ENCODE results near the gene MCF2L2. TPM values are rescaled to one million over a fixed set of nuclear protein-coding genes. Genes with fewer than 3 reads are reported as not detected.

MCF2L2 gene
- total and polyA plus RNA-seq, 2 of the 13 experiments (the other 11 are each of a cell fraction or from before 2014, with no cell fraction given): not detected

DNA sequence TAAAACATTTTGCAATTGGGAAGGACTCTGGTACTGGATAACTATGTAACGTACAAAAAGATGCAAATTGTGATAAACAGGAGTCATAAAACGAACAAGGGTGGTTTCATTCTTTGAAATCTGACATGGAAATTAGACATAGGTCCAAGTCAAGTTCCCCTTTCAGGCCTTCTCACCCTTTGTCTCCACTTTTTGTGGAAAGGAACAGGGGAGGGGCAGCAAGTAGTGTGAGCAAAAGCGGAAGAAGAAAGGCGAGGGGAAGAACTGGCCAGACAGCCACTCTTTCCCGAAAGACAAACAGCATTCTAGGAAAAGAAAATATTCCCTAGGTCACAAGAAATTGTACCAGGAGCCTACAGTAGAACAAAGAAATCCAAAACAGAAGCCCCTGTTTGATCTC lies 52.6 kb downstream of the MCF2L2 start:
- in situ Hi-C loops (cut with HindIII; ENCODE audit: extremely low pct_ligation_motif_present, low pct_unique_long_range_greater_than_20kb): no loop called here

More for the DNA sequence above, 52.6 kb downstream of the MCF2L2 start:
- Histone ChIP-seq H3K9me3 (ENCODE audit: low read length) (no peaks in the 10 kb centered on the region), H3K4me1 (ENCODE audit: insufficient read depth, low read length) (no peaks in the 10 kb centered on the region), H3K27me3 (ENCODE audit: control insufficient read depth in 1 of 2, insufficient read depth in 2 of 2, low read length in 2 of 2) (peaks cover 2 to 45% of the 10 kb centered on the region in 2 experiments), H3K4me2 (ENCODE audit: low read depth, low read length) (no peak overlapping the region), H3K27ac (ENCODE audit: extremely low read length, insufficient read depth, low read length) (no peak overlapping the region), H2AFZ (ENCODE audit: low read length) (no peak overlapping the region), H3K36me3 (replicated peaks in 1 of 2; ENCODE audit: control insufficient read depth in 1 of 2, insufficient read depth in 2 of 2, low read length in 2 of 2) (no peaks in the 10 kb centered on the region), H4K20me1 (ENCODE audit: insufficient read depth, low read length) (no peaks in the 10 kb centered on the region), H3K79me2 (ENCODE audit: insufficient read depth, low read length) (no peaks in the 10 kb centered on the region), H3K9ac (ENCODE audit: insufficient read depth, low read depth, low read length) (no peak overlapping the region), H3K4me3 (replicated peaks in 1 of 3; ENCODE audit: insufficient read depth in 1 of 3, low read depth in 2 of 3, low read length in 3 of 3) (no peak overlapping the region)
- TF ChIP-seq GABPA (IDR thresholded peaks at IDR 0.05; ENCODE audit: low read depth, low read length): no peak
- no peak for TF ChIP-seq GABPA (CRISPR knock-in tag; IDR thresholded peaks at IDR 0.05; ENCODE audit: low read depth)
- TF ChIP-seq ZSCAN30 (CRISPR knock-in tag; IDR thresholded peaks at IDR 0.05): no peak
- no peak for TF ChIP-seq ZNF552 (CRISPR knock-in tag; IDR thresholded peaks at IDR 0.05; ENCODE audit: borderline replicate concordance)
- no peak for TF ChIP-seq FOXJ3 (CRISPR knock-in tag; IDR thresholded peaks at IDR 0.05; ENCODE audit: borderline replicate concordance)
- TF ChIP-seq, protein P1, sequence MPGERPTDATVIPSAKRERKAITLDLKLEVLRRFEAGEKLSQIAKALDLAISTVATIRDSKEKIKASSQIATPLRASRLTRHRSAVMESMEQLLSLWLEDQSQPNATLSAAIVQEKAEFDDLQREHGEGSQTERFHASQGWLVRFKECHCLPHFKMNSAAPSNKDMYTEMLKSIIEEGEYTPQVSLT (CRISPR knock-in tag; IDR thresholded peaks at IDR 0.05; ENCODE audit: borderline replicate concordance, low read depth): no peak
- no peak for TF ChIP-seq PCBP1 (IDR thresholded peaks at IDR 0.05; ENCODE audit: borderline replicate concordance, low read depth, low read length)
- TF ChIP-seq REXO4 (CRISPR knock-in tag; IDR thresholded peaks at IDR 0.05; ENCODE audit: borderline replicate concordance): no peak
- TF ChIP-seq, protein P2, sequence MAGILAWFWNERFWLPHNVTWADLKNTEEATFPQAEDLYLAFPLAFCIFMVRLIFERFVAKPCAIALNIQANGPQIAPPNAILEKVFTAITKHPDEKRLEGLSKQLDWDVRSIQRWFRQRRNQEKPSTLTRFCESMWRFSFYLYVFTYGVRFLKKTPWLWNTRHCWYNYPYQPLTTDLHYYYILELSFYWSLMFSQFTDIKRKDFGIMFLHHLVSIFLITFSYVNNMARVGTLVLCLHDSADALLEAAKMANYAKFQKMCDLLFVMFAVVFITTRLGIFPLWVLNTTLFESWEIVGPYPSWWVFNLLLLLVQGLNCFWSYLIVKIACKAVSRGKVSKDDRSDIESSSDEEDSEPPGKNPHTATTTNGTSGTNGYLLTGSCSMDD (CRISPR knock-in tag; IDR thresholded peaks at IDR 0.05): no peak
- TF ChIP-seq, protein P3, sequence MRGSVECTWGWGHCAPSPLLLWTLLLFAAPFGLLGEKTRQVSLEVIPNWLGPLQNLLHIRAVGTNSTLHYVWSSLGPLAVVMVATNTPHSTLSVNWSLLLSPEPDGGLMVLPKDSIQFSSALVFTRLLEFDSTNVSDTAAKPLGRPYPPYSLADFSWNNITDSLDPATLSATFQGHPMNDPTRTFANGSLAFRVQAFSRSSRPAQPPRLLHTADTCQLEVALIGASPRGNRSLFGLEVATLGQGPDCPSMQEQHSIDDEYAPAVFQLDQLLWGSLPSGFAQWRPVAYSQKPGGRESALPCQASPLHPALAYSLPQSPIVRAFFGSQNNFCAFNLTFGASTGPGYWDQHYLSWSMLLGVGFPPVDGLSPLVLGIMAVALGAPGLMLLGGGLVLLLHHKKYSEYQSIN (CRISPR knock-in tag; IDR thresholded peaks at IDR 0.05; ENCODE audit: borderline replicate concordance): no peak
- whole genome bisulfite sequencing (ENCODE audit: low lambda C conversion rate): 24% methylated on average over 5 of the region's 5 CpGs
- no peak for ATAC-seq
- BruUV-seq (replicated peaks): no TSS peak
- POLR2A ChIA-PET: no interaction called here
- no peak for FAIRE-seq
- intact Hi-C loops (cut with micrococcal nuclease; ENCODE audit: unreplicated experiment): no loop called here
- DNase-seq (ENCODE audit: low spot score): no peak
- CTCF ChIA-PET (ENCODE audit: low intra/inter-chr PET ratio, low total read pairs): no interaction called here

Measured in HepG2 (cell line).